GM13977 (cell line): ENCODE measurements around the gene LMNA.
A peak's percentile ranks its signal among the peaks of the same experiment; 100 is the strongest.
"Not testable (repeated sequence)": the region's sequence is repeated elsewhere in the genome, so short reads cannot be mapped to it uniquely, and the experiment has no call there.

Experiments used
- DNase-seq: peaks from one replicate; pipeline ENCODE4 v3.0.0; 2012; ENCODE audit warnings: low spot score
- in situ Hi-C: fragments of 300-500 bp; cut with MboI; formaldehyde crosslinking; loops from one replicate; pipeline ENCODE4 v1.12.0; 2022; ENCODE audit warnings: low sequenced_read_pairs, low pct_unique_long_range_greater_than_20kb, mixed read lengths, inconsistent platforms; ENCODE audit not compliant: unreplicated experiment
- TF ChIP-seq, protein P1 (sequence below): IDR thresholded peaks from 2 replicates; pipeline ENCODE4 v1.5.1; 2012; ENCODE audit warnings: mild to moderate bottlenecking, control low read depth; ENCODE audit not compliant: insufficient read depth; ENCODE audit errors: extremely low read depth, missing control alignments

Gene LMNA

DNA sequence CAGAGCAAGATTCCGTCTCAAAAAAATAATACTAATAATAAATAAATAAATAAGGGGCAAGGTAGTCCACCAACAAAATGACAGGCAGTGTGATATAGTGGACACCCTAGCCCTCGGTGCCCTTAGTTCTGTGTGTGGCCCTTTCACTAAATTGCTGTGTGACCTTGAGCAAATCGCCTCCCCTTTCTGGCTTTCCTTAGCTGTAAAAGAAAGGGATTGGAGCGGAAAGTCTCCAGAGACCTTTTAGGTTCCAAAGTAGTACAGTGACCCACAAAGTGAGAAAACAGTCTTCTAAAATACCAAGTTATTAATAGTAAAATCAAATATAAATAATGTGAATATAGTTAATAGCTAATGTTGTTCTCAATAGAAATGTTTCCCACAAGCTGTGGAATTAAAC lies 7.6 kb downstream of the LMNA start:
- in situ Hi-C loops: no loop called here
- DNase-seq: no peak
- TF ChIP-seq, protein P1, sequence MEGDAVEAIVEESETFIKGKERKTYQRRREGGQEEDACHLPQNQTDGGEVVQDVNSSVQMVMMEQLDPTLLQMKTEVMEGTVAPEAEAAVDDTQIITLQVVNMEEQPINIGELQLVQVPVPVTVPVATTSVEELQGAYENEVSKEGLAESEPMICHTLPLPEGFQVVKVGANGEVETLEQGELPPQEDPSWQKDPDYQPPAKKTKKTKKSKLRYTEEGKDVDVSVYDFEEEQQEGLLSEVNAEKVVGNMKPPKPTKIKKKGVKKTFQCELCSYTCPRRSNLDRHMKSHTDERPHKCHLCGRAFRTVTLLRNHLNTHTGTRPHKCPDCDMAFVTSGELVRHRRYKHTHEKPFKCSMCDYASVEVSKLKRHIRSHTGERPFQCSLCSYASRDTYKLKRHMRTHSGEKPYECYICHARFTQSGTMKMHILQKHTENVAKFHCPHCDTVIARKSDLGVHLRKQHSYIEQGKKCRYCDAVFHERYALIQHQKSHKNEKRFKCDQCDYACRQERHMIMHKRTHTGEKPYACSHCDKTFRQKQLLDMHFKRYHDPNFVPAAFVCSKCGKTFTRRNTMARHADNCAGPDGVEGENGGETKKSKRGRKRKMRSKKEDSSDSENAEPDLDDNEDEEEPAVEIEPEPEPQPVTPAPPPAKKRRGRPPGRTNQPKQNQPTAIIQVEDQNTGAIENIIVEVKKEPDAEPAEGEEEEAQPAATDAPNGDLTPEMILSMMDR: no peak

DNA sequence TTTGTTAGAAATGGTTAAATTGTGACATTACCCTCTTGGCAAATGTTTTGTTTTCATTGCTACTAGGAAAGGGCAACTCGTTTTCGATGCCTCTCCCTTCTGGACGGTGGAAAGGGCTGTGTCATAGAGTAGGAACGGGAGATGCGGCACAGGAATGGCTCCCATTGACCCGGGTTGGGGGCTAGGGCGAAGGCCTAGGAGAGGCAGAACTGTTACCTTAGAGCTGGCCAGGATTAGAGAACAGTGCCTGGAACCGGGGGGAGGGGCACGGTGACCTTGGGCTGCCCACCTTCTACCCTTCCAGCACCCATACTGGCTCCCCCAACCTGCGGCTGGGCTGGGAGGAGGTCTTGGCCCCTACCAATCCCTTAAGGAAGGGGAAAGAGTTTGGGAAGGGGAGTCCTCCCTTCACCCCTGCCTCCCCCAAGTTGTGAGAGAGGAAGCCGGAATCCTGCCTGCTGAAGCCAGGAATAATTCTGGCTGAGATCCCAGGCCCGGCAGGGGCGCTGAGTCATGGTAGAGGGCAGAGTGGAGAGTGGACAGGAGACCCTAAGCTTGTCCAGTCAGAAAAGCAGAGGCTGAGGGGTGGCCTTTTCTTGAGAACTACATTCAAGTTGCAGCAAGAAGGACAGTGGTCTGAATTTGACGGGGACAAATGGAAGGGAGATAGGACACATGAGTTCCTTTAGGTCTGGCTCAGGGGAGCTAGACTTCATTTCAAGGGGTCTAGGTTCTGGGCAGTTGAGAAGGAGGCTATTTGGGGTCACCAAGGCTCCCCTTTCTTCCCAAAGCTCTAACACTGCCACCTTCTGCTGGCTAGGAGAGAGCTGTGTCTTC lies 8.2 kb downstream of the LMNA start:
- TF ChIP-seq, protein P1: peak; percentile 17
- in situ Hi-C loops: no loop called here
- no peak for DNase-seq

DNA sequence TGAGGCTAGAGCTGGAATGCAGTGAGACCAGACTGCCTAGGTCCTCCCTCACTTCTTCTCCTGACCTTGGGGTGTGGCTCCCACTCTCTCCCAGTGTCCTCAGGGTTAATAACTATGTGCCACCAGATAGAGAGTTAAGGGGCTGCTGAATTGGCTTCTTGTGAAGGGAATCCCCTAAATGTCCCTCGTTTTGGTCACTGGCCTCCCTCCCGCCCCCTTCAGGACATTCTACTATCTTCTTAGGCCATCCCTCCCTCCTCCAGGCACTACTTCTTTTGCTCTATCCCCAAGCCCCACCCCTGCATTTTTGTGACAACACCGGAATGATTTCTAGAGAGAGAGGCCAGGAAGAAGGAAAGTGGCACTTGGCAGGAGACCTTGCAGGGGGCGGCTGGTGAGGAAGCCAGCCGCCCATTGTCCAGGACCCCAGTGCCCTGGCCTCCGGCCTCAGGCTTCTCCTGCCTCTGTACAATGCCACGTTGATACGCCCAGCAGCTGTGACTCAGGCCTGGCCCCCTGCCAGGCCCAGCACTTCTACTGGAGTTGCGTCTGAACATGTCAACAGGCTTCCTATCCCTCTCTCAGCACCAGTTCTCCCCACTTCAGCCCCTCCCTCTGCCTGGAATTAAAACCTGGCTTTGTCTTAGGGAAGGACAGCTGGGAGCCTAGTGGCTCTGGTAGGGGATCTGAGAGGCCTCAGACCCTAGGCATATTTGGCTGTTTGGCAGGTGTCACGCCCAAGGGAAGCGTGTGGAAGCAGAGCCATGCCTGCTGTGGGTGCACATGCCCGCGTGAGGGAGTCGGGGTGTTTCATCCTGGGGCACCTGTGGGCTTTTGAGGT lies 9.1 kb downstream of the LMNA start:
- in situ Hi-C loops: no loop called here
- no peak for DNase-seq
- TF ChIP-seq, protein P1: peak; percentile 24

DNA sequence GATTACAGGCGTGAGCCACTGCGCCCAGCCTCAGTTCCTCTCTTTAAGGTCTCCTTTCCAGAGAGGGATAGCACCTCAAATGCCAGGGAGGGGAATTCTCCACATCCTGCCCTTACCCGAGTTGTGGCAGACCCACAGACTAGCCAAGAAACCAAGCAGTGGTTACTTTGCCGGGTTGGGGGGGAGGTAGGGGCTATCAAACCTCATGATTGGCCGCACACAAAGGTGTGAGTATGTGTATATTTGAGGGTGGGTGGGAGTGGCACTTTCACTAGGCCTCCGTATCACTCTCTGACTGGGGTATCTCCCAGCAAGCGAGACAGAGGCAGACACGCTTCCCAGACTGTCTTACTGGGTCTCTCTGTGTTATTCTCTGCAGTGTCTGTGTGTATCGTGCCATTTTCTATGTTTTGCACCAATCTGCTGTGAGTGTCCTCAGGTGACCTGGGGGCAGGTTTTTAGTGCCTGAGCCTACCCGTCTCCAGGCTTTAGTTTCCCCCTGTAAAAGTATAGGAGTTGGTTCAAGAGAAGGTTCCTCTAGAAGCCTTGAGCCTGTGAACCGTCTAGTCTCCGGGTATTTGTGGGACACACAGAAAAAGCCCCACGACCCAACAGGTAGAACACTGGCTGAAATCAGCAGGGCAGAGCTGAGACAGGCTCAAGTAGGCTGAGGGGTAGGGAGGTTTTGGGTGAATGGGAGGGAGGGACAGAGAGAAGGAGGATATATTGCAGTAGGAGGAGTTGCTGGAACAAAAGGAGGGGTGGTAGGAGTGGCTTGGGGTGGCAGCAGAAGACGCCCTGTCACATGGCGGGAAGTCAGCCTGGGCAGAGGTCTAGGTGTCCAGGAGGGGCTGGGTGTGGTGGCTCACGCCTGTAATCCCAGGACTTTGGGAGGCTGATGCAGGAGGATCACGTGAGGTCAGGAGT lies 10.3 kb downstream of the LMNA start:
- TF ChIP-seq, protein P1: no peak
- no peak for DNase-seq
- in situ Hi-C loops: no loop called here

DNA sequence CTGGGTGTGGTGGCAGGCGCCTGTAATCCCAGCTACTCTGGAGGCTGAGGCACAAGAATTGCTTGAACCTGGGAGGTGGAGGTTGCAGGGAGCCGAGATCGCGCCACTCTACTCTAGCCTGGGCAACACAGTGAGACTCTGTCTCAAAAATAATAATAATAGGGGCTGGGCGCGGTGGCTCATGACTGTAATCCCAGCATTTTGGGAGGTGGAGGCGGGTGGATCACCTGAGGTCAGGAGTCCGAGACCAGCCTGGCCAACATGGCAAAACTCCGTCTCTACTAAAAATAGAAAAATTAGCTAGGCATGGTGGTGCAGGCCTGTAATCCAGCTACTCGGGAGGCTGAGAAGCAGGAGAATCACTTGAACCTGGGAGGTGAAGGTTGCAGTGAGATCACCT lies 11.0 kb downstream of the LMNA start:
- in situ Hi-C loops: not testable (repeated sequence)

DNA sequence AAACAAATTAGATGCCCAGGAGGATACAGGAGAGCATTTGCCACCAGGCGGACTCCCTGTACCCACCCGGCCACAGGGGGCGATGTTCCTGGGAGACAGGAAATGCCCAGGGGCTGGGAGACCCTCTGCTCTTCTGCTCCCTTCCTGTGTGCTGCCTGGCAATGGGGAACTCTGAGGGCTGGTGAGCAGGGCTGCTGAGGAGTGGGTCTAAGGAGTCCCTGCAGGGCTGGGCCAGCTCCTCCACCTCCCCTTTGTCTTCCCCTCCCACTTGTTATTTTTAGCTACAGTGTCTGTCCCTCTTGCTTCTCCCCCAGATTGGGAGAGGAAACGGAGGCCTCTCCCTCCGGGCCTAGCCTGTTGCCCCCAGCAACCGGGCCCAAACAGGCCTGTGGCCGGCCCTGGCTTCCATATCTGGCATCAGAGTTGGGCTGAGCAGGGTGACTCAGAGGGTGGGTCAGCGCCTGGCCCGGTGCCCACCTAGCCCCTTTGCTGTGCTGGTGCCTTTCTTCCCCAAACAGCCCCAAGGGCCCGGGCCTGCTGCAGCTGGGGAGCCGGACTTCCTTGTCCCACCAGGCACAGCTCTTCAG lies 11.6 kb downstream of the LMNA start:
- peak; percentile 46 for DNase-seq
- in situ Hi-C loops: no loop called here

More for the DNA sequence above, 11.0 kb downstream of the LMNA start:
- DNase-seq: not testable (repeated sequence)

More for the DNA sequence above, 11.6 kb downstream of the LMNA start:
- TF ChIP-seq, protein P1: peak; percentile 40
